22Rv1 (cell line): ENCODE measurements around the gene CHST2.

ENCODE experiments used
- H3K27ac ChIP-seq: fragments of 450-650 bp; 2 replicates; pipeline ENCODE4 v1.5.1; 2017
- ZFX ChIP-seq: fragments of 450-650 bp; IDR thresholded peaks from 2 replicates; pipeline ENCODE4 v1.6.1; 2017; ENCODE audit warnings: antibody characterized with exemption, borderline replicate concordance
- TF ChIP-seq, protein P1 (sequence below): fragments of 450-650 bp; IDR thresholded peaks from 2 replicates; pipeline ENCODE4 v1.5.1; 2017; ENCODE audit warnings: mild to moderate bottlenecking

CHST2 gene

DNA sequence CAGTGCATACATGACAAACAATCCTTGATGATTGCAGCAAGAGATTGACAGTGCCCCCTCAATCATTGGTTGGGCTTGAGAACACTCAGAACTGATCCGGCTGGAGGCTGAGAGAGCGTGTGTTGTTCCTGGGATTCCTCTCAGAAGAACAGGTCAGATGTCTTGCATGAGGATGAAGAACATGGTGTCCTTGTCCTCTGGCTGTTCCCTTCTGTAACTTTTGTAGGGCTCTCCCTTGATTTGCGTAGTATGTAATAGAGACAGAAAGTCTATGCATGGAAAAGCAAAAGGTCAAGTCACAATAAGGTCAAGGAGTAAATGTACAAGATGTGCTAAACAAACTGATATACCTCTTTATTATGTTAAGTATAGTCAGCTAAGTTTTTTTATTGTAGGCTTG is 8.2 kb downstream of the CHST2 start:
- no peak overlapping the region for H3K27ac ChIP-seq
- no peak for TF ChIP-seq ZFX
- TF ChIP-seq, protein P1, sequence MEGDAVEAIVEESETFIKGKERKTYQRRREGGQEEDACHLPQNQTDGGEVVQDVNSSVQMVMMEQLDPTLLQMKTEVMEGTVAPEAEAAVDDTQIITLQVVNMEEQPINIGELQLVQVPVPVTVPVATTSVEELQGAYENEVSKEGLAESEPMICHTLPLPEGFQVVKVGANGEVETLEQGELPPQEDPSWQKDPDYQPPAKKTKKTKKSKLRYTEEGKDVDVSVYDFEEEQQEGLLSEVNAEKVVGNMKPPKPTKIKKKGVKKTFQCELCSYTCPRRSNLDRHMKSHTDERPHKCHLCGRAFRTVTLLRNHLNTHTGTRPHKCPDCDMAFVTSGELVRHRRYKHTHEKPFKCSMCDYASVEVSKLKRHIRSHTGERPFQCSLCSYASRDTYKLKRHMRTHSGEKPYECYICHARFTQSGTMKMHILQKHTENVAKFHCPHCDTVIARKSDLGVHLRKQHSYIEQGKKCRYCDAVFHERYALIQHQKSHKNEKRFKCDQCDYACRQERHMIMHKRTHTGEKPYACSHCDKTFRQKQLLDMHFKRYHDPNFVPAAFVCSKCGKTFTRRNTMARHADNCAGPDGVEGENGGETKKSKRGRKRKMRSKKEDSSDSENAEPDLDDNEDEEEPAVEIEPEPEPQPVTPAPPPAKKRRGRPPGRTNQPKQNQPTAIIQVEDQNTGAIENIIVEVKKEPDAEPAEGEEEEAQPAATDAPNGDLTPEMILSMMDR: no peak

DNA sequence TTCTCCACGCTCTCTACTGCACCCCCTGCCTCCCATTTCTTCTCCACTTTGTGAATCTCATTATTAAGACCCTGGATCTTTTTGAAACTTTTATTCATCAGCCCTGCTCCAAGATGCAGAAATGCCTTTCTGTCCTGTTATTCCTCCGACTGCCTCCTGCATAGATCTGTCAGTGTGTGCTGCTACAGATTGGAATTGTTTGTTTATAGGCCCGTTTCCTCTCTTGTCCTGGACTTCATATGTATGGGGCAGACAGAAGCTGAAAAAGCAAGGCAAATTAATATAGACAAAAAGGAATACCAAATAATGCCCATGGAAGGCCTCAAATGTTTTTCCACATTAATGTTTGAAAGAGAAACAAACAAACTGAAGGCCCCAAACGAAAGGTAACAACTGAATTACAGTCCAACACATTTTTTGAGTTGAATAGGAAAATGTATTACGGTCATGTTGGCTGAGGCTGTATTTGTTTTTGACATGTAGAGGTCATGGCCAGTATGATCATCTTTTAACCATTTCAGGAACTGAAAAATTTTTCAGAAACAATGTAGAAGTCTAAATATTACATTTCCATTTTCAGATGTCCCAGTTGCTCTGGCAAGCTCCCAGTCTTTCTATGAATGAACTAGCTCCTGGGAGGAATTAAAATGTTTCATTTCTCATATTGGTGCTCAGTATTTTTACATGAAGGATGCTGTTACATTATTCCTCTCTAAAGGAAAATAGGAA is 8.8 kb downstream of the CHST2 start:
- no peak overlapping the region for H3K27ac ChIP-seq

DNA sequence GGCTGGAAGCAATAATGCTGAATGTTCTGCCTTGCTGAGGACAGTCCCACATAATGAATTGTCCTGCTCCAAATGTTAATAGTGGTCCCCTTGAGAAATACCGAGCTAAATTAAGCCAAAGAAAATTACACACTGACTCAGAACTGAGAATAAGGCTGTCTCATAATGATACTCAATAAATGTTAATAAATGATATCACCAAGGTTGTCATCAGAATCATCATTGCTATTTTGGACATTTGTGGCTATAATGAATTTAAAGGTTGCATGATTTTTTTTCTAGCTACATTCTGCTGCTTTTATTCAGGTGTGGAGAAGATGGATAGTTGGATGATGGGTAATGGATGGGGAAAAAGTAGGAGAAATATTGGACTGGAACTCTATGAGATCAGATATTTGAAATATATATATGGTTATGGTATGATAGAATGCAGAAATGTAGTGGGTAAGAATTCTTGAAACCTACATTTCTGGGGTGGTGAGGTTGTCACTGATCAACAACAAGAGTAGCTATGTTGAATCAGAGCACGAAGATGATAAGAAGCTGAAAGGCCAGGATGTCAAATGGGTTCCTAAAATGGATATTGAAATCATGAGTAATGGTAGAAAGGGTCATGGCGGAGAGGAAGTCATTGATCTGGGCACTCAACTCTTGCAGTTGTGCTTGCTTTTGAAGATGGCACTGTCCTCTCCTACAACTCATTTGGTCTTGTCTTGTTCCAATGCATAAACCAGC is 12.8 kb downstream of the CHST2 start:
- TF ChIP-seq, protein P1: no peak
- TF ChIP-seq ZFX: no peak

More for the DNA sequence above, 8.8 kb downstream of the CHST2 start:
- TF ChIP-seq ZFX: no peak
- TF ChIP-seq, protein P1: no peak

DNA sequence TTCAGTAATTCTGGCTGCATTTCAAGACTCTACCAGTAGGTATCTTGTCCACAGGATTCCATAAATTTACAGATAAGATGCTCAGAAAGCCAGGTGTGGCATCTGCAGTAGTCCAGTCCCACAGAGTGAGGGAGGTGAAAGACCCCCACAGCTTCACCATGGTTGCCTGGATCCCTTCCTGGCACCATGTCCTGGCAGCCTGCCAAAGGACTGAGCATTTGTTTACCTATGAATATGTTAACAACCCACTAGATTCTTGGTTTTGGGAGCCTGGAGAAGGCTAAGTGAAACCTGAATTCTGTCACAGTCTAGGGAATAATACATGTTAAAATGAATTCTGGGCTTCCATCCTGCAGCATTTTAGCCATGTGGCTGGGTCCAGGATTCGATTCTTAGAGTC is 14.9 kb downstream of the CHST2 start:
- no peak overlapping the region for H3K27ac ChIP-seq
- TF ChIP-seq, protein P1: no peak
- no peak for TF ChIP-seq ZFX

More for the DNA sequence above, 12.8 kb downstream of the CHST2 start:
- no peak overlapping the region for H3K27ac ChIP-seq

DNA sequence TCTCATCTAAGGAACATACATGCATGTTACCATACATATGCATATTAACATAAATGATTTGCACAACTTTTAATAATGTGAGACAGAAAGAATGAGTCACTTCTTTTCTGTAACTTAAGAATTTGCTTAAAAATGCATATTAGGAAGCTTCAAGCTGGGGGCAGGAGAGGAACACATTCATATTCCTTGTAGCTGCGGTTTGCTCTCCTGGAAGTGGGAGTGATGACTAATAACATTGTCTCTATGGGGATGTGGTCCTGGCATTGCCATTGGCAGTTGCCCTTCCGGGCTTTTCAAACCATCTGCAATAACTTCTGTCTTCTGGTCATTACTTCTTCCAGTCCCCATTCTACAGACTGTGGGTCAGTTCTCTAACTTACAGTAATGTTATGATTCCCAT is 15.6 kb downstream of the CHST2 start:
- no peak overlapping the region for H3K27ac ChIP-seq
- TF ChIP-seq, protein P1: no peak
- no peak for TF ChIP-seq ZFX

DNA sequence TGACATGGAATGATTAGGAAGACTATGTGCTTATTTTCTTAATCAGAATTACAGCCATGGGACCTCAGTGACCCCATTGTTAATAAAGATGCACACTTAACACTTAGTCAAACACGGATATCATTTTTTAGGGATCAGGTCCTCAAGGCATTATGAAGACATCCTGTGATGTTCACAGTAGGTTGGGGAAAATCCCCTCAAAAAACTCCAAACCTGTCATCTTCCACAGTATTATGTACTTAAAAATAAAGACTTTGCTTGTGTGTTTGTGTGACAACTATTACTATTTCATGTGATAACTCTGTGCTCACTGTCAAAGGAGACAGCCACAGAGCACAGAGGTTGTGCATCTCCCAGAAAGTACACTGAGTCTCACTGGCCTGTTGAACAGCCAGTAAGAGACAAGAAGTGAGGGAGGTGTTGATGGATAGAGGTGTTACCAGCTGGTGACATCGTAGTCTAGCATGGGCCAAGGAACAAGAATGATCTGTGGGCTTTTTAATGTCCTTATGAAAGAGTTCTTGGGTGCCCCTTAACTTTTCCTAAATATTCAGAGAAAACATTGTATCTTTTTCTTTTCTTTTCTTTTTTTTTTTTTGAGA is 18.0 kb downstream of the CHST2 start:
- TF ChIP-seq, protein P1: no peak
- no peak for TF ChIP-seq ZFX

DNA sequence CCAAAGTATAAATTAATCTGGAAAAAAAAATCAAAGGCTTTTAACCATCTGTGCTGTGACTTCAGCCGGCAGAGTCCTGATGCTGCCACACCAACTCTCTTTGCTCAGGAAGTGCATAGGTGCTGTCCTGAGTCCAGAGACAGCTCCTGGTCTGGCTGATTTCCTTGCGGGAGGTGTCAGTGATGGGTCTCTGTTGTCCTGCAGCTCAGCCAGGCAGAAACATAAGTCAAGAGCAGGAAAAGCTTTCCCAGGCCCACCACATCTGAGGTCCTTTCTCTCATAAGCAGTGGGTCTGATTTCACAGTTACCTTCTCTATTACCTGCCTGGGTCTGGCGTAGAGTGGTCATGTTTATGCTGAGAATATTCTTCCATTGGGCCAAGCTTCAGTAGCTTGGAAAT is 19.4 kb downstream of the CHST2 start:
- TF ChIP-seq ZFX: no peak
- TF ChIP-seq, protein P1: no peak
- no peak overlapping the region for H3K27ac ChIP-seq

More for the DNA sequence above, 18.0 kb downstream of the CHST2 start:
- no peak overlapping the region for H3K27ac ChIP-seq
